T-helper 2 cell treated with Interferon-gamma antibody and Interleukin-4, amounts not matched to agents 100 ng/mL and 5 ng/mL, for 36 hours (primary cell): ENCODE results near the gene MSI2. TPM values are rescaled to one million over a fixed set of nuclear protein-coding genes. Genes with fewer than 3 reads are reported as not detected.

Experiments
- intact Hi-C: fragments of 100-400 bp; cut with micrococcal nuclease; formaldehyde crosslinking; loops from one replicate; pipeline ENCODE4 v1.15.1; 2023
- total RNA-seq: library from RNA; stranded (reverse); gene quantifications from 2 replicates; pipeline ENCODE4 v1.2.3, GENCODE V29; 2022

The MSI2 gene
- total RNA-seq, 1 donor from 2014 or later, result 140 TPM

DNA sequence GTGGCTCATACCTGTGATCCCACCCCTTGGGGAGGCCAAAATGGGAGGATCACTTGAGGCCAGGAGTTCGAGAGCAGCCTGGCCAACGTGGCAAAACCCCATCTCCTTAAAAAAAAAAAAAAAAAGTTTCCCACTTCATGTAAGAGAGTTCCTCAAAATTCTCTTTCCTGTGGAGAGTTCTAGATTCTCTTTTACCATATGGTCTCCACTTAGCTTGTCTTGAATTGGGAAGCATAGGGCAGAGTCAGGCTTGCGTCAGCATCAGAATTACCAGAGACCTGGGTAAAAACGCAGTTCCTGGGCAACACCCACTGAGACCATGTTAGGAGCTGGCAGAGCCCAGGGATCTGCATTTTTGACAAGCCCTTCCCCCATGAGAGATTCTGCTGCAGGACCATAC lies 330.4 kb downstream of the MSI2 start:
- intact Hi-C loops, result no loop called here

DNA sequence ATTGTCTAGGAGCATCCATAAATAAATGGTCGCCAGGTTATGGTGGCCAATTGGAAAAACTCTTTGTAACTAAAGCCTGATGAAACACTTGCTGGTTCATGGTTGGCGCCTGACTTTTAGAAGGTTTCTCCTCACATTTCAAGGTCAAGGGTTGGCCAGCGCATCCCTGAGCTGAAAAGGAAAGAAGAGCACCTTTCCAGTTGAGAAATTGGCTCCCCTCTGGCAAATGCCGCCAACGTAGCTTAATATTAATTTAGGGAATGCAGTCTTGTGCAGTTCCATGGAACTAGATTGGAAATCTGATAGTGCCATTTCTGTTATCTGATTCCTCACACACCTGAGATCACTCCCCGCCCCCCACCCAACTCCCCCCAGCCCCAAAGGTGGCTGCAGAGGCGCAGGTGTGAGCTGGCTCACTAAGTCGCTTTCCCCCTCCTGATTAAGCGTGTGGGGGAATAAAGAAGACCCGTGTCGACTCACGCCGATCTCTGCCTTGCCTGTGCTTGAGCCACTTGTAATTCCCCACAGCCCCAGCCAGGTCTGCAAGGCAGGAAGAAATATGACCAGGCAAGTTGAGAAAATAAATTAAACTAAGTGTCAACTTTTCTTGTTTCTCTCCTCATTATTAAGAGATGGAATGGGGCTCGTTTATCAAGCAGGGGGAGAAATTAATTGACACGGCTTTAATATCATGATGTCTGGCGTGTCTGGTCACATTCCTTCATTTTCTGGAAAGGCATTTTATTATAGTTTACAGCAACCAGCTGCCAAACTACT lies 331.1 kb downstream of the MSI2 start:
- intact Hi-C loops, result no loop called here

DNA sequence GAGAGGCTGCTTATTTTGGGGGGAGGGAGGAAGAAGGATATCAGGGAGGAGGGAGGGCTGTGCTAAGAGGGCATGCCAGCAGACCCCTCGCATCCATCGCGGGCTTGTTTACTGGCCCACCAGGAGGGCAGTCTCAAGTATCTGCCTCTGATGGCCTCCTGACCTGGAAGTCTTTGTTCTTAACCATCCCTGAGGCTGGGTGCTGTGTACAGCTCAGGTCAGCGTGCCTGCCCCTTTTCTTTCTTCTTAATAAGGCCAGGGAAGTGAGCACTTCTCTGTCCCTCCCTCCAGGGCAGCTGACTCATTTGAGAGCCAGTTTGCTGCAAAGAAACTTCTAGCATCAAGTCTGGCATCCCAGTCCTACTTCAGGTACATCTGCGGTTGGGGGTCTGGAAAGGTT lies 331.8 kb downstream of the MSI2 start:
- intact Hi-C loops, result no loop called here

DNA sequence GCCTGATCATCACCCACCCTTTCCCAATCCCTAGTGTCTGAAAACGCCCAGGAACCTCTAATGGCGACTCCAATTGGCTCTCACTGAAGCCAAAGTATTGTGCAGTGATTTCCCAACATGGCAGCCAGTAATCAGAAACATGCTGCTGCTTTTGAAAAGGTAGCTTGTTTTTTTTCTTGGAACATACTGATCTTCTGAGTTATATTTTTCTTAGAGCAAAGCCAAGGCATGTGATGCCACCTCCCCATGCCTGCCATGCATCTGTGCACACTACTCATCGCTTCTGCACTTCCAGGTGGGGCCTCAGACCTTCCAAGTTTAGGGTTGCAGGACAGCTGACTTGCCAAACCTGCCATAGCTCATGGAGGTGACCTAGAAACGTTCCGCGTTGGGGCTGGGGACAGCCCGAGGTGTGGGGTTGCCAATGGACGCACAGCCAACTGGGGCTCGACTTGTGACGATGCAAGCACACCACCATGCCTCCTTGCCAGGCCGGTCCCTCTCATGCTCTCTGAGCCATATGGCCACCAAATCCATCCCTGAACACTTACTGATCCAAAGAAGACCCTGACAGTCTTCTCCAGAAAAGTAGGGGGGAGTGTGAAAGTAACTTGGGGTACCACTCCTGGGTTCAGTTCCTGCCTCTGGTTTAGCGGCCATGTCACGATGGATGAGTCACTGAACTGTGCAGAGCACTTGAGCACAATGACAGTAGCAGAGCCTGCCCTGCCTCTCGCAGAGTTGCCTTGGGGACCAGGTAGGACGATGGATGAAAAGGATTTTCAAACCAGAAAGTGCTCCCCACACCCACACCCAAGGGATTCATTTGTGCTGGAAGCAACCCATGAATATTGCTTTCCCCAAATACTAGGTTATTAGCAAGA lies 333.1 kb downstream of the MSI2 start:
- intact Hi-C loops, result no loop called here

DNA sequence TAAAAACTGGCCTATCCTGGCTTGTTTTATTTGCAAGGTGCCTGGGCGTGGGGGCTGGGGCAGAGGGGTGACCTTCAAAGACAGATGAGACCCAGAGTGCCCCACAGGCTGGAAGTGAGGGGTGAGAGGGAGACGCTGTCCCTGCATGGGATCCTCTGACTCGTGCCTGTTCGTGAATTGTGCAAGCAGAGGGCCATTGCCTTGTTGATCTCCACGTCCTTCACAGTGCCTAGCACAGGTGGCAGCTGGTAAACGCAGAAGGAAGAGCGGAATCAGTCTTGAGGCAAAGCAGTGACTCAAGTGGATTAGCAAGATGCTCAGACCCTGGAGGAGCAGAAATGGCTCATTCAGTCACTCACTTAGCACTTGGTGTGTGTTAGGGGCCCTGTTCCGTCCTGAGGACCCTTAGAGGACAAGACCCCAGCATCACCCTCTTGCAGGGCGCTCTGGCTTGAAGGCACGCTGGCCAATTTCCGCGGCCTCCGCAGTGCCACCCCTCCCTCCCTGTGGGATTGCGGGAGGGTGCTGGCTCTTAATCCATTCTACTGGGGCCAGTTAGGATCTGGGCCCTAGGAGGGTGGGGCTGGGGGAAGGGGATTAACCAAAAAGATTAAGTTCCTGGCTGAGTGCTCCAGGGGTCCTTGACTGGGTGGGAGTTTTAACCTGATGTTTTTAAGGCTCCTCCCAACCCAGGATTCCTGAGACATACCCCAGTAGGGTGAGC lies 337.6 kb downstream of the MSI2 start:
- intact Hi-C loops, result no loop called here

DNA sequence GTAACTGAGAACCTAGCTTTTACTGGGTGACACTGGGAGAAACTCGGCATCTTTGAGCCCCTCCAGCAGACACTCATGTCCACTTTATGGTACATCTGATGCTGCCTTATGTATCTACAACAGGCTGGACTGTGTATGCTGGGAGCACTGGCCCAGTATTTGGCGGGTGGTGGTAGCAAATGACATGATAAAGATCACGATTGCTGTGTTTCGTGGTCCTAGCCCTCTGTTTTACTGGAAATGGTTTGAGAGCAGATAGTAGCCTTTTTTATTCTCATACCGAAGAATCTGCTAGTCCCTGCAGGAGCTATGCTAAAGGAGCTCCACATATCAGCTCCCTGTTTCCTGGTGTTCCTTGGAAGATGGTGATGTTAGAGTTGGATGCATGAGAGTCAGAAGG lies 338.4 kb downstream of the MSI2 start:
- intact Hi-C loops, result loop anchor here (5.0 kb wide), 1 partner anchor 153 kb away; the partner anchor contains the start of gene CCDC182

DNA sequence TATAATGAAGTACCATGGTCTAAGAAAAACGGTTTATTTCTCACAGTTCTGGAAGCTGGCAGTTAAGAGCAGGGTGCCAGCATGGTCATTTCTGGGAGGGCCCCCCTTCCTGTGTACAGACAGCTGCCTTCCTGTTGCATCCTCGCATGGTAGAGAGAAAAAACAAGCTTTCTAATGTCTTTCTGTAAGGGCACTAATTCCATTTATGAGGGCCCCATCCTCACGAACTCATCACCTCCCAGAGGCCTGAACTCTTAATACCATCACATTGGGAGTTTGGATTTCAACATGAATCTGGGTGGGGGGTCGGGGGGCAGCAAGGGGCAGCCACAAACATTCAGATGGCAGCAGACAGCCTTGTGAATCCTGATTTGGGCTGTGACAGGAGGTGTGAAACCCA lies 339.1 kb downstream of the MSI2 start:
- intact Hi-C loops, result loop anchor here (5.0 kb wide), 1 partner anchor 152 kb away; the partner anchor contains the start of gene CCDC182

DNA sequence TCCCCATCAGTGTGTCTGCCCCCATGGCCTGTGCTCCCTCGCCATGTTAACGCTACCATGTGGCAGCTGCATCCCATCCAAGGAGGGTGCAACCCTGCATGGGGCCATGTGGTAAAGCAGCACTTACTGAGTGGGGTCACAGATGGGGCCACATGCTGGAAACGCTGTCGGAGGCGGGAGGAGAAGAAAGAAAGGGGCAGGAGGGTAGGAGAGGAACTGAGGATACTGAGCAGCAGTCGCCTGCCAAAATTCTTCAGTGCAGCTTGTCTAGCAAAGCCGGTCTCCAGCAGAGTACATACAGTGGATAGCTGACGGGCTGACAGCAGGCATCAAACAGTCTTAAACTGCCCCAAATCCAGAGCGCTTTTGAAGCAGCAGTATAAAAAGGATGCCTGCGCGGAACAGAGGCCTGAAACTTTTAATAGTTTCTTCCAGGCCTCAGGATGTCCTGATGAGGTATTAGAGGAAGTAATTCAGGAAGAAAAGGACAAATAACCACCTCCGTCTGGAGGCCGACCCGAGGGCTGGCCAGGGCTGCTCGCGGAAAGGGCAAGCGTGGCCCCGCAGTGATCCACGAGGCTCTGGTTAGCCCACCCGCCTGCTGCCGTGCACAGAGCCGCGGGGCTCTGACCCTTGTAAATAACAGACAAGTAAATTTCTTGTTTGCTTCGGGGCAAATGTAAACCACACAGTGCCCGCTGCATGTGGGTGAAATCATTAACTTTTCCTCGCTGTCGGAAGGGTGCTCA lies 339.8 kb downstream of the MSI2 start:
- intact Hi-C loops, result loop anchor here (5.0 kb wide), 1 partner anchor 151 kb away; the partner anchor contains the start of gene CCDC182

DNA sequence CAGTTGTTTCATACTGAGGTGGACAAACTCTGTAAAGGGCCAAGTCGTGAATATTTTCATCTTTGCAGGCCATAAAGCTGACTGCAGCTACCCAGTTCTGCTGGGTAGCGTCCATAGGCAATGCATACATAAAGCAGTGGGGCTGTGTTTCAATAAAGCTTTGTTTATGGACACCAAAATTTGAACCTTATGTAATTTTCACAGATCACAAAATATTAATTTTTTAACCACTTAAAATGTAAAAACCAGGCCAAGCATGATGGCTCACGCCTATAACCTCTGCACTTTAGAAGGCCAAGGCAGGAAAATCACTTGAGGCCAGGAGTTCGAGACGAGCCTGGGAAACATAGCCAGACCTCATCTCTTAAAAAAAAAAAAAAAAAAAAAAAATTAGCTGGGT lies 340.8 kb downstream of the MSI2 start:
- intact Hi-C loops, result loop anchor here (5.0 kb wide), 1 partner anchor 150 kb away; the partner anchor contains the start of gene CCDC182

DNA sequence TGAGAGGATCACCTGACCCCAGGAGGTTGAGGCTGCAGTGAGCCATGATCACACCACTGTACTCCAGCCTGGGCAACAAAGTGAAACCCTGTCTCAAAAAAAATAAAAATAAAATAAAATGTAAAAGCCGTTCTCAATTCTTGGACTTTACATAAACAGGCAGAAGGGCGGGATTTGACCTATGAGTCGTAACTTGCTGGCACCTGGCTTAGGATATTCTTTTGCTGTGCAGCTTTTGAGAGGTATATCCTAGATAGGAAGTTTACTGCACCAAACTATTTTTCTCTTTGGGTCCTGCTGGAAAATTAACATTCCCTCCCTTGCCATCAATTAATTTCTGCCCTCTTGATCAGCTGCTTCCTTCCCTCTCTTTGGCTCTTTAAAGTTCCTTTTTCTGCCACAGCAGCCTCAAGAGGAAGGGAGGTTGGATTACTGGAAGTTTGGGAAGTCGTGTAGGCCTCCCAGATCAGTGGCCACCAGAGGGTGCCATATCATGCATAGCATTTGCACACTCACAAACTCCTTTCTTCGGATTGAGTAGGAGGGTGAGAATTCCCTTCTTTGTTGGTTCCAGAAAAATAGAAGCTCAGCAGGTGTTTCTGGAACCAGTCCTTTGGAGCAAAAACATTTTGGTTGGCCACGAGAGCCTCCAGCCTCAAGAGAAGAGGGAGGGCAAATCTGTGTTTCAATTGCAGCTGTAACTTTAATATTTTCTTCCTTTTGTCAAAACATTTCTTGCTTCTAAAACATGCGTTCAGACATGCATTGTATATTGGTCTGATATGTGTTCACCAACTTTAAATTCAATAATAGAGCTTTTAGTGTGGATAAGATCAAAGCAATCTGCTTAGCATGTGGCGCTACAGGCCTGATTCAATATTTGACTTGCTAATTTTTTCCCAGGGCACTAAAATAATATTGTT lies 341.5 kb downstream of the MSI2 start:
- intact Hi-C loops, result loop anchor here (1.0 to 5.0 kb wide), 2 partner anchors 75 to 150 kb away; partner anchors contain the start of gene CCDC182

DNA sequence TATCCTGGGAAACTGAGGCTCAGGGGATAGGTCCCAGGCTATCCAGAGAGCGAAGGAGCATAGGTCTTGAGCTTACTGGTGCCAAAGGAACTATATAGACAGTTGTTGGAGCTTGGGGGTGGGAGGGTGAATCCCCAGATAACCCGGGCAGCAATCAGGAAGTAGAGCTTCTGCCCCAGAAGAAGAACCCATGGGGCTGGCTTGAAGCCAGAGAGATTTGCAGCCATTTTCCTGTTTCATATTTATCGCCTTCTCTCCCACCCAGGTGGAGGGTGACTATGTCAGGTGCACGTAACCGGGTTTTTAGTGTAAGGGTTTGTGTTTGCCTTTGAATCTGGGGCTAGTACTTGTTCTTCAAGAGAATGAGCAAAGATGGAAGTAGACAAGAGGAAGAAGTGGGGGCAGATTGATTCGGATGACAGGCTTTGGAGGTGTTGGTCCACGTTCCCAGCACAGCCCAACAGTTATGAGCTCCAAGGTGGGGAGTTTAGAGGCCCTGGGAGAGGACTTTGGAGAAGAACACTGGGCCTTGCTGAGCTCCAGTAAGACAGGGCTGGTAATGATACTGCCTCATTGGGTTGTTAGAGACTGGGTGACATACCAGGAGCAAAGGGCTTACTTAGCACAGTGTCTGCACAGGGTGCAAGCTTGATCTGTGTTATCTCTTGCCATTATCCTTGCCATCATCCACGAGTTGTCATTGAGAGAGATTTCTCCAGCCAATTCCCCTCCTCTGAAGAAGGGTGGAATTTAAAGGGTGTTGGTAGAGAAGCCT lies 343.1 kb downstream of the MSI2 start:
- intact Hi-C loops, result loop anchor here (5.0 to 10.0 kb wide), 3 partner anchors 148 to 342 kb away; partner anchors contain the start of genes CCDC182 and MSI2

DNA sequence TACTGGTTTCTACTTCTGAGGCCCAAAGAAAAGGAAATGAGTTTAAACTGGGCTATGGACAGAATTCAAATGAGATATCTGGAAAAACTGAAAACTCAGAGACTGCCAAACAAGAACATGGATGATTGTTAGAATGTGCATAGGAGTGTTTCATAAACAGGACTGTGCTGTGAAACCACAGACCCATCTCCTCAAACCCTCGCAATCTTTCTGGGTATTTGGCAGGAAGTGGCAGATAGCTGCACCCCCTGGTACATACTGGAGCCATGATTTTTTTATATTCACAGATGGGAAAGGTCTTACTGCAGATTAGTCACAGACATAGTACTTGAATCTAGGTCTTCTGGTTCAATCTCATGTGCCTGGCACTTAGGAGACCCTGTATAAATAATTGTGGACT lies 343.8 kb downstream of the MSI2 start:
- intact Hi-C loops, result loop anchor here (5.0 to 10.0 kb wide), 2 partner anchors 155 to 343 kb away; partner anchors contain the start of gene MSI2

DNA sequence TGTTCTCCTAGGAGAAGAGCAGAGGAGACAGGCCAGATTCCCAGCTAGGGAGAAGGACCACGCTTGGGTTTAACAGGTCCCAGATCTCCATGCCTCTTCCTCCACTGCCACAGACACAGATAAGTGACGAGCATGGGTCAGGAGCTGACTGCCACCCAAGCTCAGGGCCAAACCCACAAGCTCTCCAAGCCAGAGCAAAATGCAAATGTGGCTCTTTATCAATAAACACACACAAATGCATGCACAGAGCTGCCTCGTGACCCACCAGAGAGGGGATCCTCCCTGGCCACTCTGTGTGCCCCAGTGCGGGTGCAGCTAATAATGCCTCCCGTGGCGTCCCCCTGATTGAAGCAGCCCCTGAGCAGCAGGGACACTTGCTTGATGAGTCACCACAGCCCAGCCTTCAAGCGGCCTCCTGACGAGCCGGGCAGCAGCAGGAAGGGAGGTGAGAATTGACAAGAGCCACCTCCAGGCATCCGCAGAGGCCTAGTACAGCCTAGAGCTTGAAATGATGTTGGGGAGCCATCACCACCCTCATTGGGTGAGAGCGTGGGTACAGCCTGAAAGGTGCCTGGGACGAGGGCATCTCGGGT lies 344.9 kb downstream of the MSI2 start:
- intact Hi-C loops, result loop anchor here (5.0 to 10.0 kb wide), 2 partner anchors 156 to 344 kb away; partner anchors contain the start of gene MSI2

DNA sequence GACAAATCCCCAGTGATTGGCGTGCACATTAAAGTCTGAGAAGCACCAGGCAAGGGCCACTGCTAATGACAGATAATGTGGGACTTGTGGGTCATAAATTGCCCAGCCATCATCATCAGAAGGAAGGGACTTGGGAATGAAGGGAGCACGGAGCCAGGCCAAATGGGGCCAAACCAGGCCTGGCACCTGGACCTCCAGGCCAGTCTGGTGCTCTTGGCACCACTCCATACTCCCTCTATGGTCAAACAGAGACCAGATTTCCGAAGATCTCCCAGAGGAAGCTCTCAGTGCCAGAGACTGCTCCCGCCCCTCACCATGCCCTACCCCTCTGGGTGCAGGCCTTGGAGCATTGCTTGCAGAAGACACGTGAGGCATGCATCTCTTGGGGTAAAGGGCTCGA lies 346.6 kb downstream of the MSI2 start:
- intact Hi-C loops, result loop anchor here (5.0 to 10.0 kb wide), 2 partner anchors 158 to 346 kb away; partner anchors contain the start of gene MSI2

DNA sequence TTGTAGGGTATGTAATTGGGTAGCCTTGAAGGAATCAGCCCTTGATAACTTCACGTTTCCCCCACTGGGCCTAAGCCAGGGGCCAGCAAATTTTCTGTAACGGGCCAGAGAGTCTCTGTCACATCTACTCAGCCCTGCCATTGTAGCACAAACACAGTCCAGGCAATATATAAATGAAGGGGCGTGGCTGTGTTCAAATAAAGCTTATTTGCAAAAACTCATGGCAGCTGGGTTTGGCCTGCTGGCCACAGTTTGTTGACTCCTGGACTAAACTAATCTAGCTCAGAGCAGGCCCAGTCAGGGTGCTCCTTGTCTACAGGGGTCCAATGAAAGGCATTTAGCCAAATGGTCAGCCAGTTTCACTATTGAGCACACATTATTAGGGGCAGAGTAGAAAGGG lies 347.2 kb downstream of the MSI2 start:
- intact Hi-C loops, result loop anchor here (5.0 to 10.0 kb wide), 2 partner anchors 159 to 346 kb away; partner anchors contain the start of gene MSI2

DNA sequence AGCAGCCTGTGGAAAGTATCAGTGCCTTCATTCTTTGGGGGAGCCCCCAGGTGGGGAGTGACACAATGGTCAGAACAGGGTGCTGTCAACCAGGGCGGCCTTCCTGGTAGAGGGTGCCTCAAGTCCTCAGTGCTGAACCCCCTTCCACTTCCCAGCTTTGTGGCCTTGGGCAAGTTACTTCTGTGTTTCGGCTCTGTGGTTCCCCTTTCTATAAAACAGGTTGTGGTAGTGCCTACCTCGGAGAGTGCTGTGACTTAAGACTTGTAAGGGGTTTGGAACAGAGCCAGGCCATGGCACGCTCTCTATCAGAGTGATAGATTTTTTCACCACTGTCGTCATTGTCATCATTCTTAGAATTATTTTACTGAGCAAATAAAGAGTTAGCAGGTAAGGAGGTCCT lies 347.7 kb downstream of the MSI2 start:
- intact Hi-C loops, result loop anchor here (2.0 to 10.0 kb wide), 3 partner anchors 69 to 347 kb away; partner anchors contain the start of gene MSI2

DNA sequence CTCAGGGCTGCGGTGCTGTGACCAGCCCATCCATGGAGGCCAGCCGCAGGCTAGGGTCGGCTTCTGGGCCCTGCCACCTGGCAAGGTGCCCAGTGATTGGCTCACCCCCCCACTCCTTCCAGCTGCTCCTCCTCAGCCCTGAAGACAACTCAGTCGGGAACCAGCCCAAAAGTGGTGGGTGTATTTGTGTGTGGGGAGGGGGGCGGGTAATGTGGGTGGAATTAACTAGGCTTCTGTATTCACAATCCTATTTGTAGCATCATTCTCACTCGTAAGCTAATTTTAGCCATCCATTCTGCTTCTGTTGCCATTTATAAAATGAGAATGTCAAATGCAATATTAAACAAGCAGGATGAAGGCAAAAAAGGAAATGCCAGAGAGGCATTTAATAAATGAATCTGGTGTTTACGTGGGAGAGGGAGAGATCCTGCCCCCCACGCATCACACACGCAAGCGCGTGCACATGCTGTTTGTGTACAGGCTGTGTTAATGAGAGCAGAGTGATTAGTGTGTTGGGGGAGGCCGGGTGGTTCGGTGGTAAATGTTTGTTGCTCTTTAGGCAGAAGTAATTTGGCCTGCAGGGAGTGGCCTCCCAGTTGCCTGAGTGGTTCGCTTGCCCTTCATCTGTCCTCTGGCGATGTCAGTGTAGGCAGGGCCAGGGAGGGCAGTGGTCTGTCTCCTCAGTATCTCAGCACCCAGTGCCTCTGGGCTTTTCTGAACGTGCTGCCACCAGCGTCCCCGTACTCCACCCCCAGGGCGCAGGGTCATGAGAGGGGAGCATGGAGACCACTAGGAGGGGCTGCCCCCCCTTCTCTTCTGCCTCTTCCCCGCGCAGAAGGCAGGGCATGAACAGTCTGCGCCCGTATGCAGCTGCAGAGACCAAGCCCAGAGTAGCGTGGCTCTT lies 348.7 kb downstream of the MSI2 start:
- intact Hi-C loops, result loop anchor here (2.0 to 10.0 kb wide), 3 partner anchors 68 to 348 kb away; partner anchors contain the start of gene MSI2
